ENCODE results near the gene CACNA2D4. TPM values are rescaled to one million over a fixed set of nuclear protein-coding genes. Genes with fewer than 3 reads are reported as not detected.

CACNA2D4 gene
- total and polyA plus RNA-seq, 2 of the 13 experiments (the other 11 are each of a cell fraction or from before 2014, with no cell fraction given): 14.2 to 136 TPM

GRCh38 chr12:1830981-1831963 is 87.2 kb downstream of the CACNA2D4 start (continued):
- no peak for TF ChIP-seq USF2 (IDR thresholded peaks at IDR 0.05; ENCODE audit: low read depth, low read length)
- no peak; the same call in 1 of the 2 replicates for TF ChIP-seq USF2 (CRISPR knock-in tag; IDR thresholded peaks at IDR 0.05; ENCODE audit: borderline replicate concordance)
- TF ChIP-seq SNAPC5 (CRISPR knock-in tag; IDR thresholded peaks at IDR 0.05; ENCODE audit: borderline replicate concordance): 0 out of 2 replicates have a peak, but pooled peaks have one; percentile 49
- peak; percentile 45; the same call in 1 of the 2 replicates for TF ChIP-seq ZNF816 (CRISPR knock-in tag; IDR thresholded peaks at IDR 0.05; ENCODE audit: borderline replicate concordance)
- TF ChIP-seq ZNF18 (CRISPR knock-in tag; IDR thresholded peaks at IDR 0.05; ENCODE audit: insufficient replicate concordance): peak; percentile 61

- TF ChIP-seq NFKBIZ (CRISPR knock-in tag; IDR thresholded peaks at IDR 0.05) (no peak), NR2C2 (CRISPR knock-in tag; IDR thresholded peaks at IDR 0.05; ENCODE audit: borderline replicate concordance) (no peak), BCL3 (CRISPR knock-in tag; IDR thresholded peaks at IDR 0.05) (no peak), ZNF512B (CRISPR knock-in tag; IDR thresholded peaks at IDR 0.05; ENCODE audit: borderline replicate concordance) (no peak), AGO1 (IDR thresholded peaks at IDR 0.05; ENCODE audit: low read depth, low read length, poor library complexity, severe bottlenecking) (no peak), ZFP36L2 (CRISPR knock-in tag; IDR thresholded peaks at IDR 0.05) (no peak), NFIC (IDR thresholded peaks at IDR 0.05; ENCODE audit: low read length) (no peak)
- DNase-seq (ENCODE audit: low spot score) (no peak), FAIRE-seq (no peak), ATAC-seq (no peak)
- H3K36me3 ChIP-seq (replicated peaks in 1 of 2; ENCODE audit: control insufficient read depth in 1 of 2, insufficient read depth in 2 of 2, low read length in 2 of 2): no peaks in the 10 kb centered on the region
- H2AFZ ChIP-seq (ENCODE audit: low read length): no peak overlapping the region
- in situ Hi-C loops (cut with HindIII; ENCODE audit: extremely low pct_ligation_motif_present, low pct_unique_long_range_greater_than_20kb): no loop called here
- 0% methylated on average over 2 of the region's 3 CpGs for WGBS (ENCODE audit: low lambda C conversion rate)
- intact Hi-C loops (cut with micrococcal nuclease; ENCODE audit: unreplicated experiment): no loop called here
- H3K4me2 ChIP-seq (ENCODE audit: low read depth, low read length): no peak overlapping the region
- ChIA-PET CTCF (ENCODE audit: low intra/inter-chr PET ratio, low total read pairs) (no interaction called here), POLR2A (no interaction called here)
- H4K20me1 ChIP-seq (ENCODE audit: insufficient read depth, low read length): no peaks in the 10 kb centered on the region
- no peaks in the 10 kb centered on the region for H3K79me2 ChIP-seq (ENCODE audit: insufficient read depth, low read length)
- no peak overlapping the region for H3K4me3 ChIP-seq (replicated peaks in 1 of 3; ENCODE audit: insufficient read depth in 1 of 3, low read depth in 2 of 3, low read length in 3 of 3)
- no TSS peak for BruUV-seq (replicated peaks)
- H3K9me3 ChIP-seq (ENCODE audit: low read length): no peaks in the 10 kb centered on the region
- H3K27ac ChIP-seq (ENCODE audit: extremely low read length, insufficient read depth, low read length): no peak overlapping the region
- peaks cover 29% of the 10 kb centered on the region for H3K4me1 ChIP-seq (ENCODE audit: insufficient read depth, low read length)
- peaks cover 6 to 47% of the 10 kb centered on the region in 2 experiments; a peak in 4 of 5 replicates for H3K27me3 ChIP-seq (ENCODE audit: control insufficient read depth in 1 of 2, insufficient read depth in 2 of 2, low read length in 2 of 2)
- H3K9ac ChIP-seq (ENCODE audit: insufficient read depth, low read depth, low read length): no peak overlapping the region
These were observed 88.0 kb downstream of the CACNA2D4 start for GRCh38 chr12:1830401-1830845.
